Activated T-cell treated with anti-CD3 and anti-CD28 coated beads, Interleukin-2, amount 50 U/mL, for 1 hour (primary cell): Measurements from ENCODE around the gene MDM1.

ENCODE experiments used
- DNase-seq: peaks from one replicate; pipeline ENCODE4 v3.0.0-alpha.2; 2020

Gene MDM1

GRCh38 chr12:68319988-68320623, 12.1 kb downstream of the MDM1 start:
- no peak for DNase-seq

GRCh38 chr12:68317047-68317667, 15.0 kb downstream of the MDM1 start:
- DNase-seq, result no peak

- no peak for DNase-seq
Measured at GRCh38 chr12:68310370-68310769, 21.8 kb downstream of the MDM1 start.

GRCh38 chr12:68306564-68306963, 25.6 kb downstream of the MDM1 start:
- no peak for DNase-seq

- no peak for DNase-seq
Measured at GRCh38 chr12:68305278-68305677, 26.9 kb downstream of the MDM1 start.

GRCh38 chr12:68304626-68305025, 27.5 kb downstream of the MDM1 start:
- DNase-seq, result no peak

- no peak for DNase-seq
Measured at GRCh38 chr12:68303850-68304249, 28.3 kb downstream of the MDM1 start.

- DNase-seq, result no peak
Measured at GRCh38 chr12:68297929-68298328, 34.2 kb downstream of the MDM1 start.

GRCh38 chr12:68294251-68294650, 37.9 kb downstream of the MDM1 start:
- DNase-seq, result no peak

GRCh38 chr12:68293347-68293746, 38.8 kb downstream of the MDM1 start:
- DNase-seq, result no peak

- no peak for DNase-seq
Measured at GRCh38 chr12:68292151-68292943, 39.8 kb downstream of the MDM1 start.

- DNase-seq, result no peak
Measured at GRCh38 chr12:68291396-68292036, 40.6 kb downstream of the MDM1 start.

- no peak for DNase-seq
Measured at GRCh38 chr12:68290126-68290525, 42.0 kb downstream of the MDM1 start.

- DNase-seq, result no peak
Measured at GRCh38 chr12:68287106-68287505, 45.1 kb downstream of the MDM1 start.

GRCh38 chr12:68286396-68286795, 45.8 kb downstream of the MDM1 start:
- no peak for DNase-seq

- no peak for DNase-seq
Measured at GRCh38 chr12:68285541-68285940, 46.6 kb downstream of the MDM1 start.

- DNase-seq, result no peak
Measured at GRCh38 chr12:68281322-68282077, 50.7 kb downstream of the MDM1 start.

GRCh38 chr12:68280240-68280639, 51.9 kb downstream of the MDM1 start:
- no peak for DNase-seq

GRCh38 chr12:68279227-68280054, 52.7 kb downstream of the MDM1 start:
- no peak for DNase-seq

- no peak for DNase-seq
Measured at GRCh38 chr12:68276402-68276930, 55.7 kb downstream of the MDM1 start.

GRCh38 chr12:68272732-68273131, 59.4 kb downstream of the MDM1 start:
- DNase-seq, result no peak

GRCh38 chr12:68271346-68271745, 60.8 kb downstream of the MDM1 start:
- DNase-seq, result no peak
